ENCODE measurements around the gene CRB3.
A peak's percentile ranks its signal among the peaks of the same experiment; 100 is the strongest.
"Not testable (repeated sequence)": the region's sequence is repeated elsewhere in the genome, so short reads cannot be mapped to it uniquely, and the experiment has no call there.

CRB3 gene

DNA sequence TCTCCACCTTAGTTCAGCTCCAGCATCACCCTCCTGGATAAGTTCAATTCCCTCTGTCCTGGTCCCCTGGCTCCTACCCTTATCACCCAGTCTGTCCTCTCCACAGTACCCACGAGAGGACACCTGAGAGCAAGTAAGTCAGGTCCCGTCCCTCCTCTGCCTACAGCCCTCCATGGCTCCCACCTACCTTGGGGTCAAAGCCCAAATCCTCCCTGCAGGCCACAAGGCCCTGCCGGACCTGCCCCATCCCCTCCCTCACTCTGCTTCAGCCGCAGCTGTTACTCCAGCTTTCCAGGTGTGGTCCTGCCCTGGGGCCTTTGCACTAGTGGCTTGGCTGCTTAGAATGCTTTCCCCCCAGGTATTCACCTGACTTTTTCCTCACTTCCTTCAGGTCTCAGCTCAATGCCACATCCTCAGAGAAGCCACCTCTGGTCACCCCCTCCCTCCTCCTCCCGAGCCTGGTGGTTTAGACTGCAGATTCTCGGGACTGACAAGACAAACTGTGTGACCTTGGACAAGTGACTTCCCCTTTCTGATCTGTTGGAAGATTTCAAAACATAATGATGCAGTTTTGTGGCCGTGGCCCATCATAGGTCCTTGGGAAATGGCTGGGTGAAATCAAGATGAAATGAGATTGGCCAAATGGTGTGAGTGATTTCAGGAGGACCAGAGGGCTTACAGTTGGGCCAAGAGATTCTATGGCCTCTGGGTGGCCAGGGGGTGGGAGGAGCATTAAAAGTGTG is 34.4 kb downstream of the CRB3 start:
- DNase-seq, result no peak

DNA sequence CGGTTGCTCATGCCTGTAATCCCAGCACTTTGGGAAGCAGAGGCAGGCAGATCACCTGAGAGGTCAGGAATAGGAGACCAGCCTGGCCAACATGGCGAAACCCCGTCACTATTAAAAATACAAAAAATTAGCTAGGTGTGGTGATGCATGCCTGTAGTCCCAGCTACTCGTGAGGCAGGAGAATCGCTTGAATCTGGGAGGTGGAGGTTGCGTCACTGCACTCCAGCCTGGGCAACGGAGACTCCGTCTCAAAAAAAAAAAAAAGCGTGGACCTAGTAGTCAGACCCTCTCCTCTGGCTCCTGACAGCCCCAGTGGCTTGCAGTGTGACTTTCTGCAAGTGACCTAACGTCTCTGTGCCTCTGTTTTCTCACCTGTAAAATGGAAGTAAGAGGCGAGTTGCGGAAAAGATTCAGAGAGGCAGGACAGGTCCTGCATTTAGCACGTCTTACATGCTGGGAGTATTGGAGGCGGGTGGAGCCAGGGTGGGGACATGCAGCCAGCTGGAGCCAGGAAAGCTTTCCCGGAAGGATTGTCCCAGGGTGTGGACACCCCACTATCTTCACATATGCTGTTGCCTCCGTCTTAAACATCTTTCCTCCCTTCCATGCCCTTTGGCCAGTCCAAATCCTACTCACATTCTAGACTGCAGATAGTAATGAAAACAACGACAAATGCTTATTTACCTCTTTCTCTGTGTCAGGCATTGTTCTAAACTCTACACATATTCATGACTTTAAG is 35.1 kb downstream of the CRB3 start:
- DNase-seq, result no peak

DNA sequence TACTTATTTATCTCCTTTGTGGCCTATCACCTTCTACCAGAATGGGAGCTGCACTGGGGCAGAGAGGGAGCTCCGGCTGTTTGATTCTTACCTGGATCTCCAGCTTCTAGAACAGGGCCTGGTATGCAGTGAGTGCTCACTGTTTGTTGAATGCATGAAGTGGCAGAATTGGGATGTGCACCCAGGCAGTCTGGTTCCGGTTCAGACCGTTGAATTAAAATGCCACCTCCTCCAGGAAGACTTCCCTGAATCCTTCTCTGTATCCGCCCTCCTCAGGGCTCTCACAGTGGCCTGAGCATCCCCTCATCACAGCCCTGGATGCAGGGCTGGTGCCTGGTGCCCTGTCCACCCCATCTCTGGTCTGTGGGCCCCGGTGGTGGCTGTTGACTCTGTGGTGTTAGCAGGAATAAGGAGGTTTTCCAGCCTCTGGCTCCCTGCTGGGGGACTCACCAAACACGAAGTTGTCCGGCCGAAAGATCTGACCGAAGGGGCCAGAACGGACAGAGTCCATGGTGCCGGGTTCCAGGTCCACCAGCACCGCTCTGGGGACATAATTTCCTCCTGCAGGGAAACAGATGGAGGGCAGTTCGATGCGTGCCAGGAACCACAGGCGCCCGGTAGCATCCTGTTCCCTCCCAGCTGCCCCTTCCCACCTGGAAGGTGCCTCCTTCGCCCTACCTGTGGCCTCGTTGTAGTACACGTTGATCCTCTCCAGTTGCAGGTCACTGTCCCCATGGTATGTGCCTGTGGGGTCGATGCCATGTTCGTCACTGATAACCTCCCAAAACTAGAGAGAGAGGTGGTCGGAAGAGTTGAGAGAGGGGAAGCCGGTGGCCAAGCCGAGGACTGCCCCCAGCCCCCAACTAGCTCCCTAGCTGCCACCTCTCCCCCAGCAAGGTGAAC is 37.0 kb downstream of the CRB3 start:
- no peak for DNase-seq

DNA sequence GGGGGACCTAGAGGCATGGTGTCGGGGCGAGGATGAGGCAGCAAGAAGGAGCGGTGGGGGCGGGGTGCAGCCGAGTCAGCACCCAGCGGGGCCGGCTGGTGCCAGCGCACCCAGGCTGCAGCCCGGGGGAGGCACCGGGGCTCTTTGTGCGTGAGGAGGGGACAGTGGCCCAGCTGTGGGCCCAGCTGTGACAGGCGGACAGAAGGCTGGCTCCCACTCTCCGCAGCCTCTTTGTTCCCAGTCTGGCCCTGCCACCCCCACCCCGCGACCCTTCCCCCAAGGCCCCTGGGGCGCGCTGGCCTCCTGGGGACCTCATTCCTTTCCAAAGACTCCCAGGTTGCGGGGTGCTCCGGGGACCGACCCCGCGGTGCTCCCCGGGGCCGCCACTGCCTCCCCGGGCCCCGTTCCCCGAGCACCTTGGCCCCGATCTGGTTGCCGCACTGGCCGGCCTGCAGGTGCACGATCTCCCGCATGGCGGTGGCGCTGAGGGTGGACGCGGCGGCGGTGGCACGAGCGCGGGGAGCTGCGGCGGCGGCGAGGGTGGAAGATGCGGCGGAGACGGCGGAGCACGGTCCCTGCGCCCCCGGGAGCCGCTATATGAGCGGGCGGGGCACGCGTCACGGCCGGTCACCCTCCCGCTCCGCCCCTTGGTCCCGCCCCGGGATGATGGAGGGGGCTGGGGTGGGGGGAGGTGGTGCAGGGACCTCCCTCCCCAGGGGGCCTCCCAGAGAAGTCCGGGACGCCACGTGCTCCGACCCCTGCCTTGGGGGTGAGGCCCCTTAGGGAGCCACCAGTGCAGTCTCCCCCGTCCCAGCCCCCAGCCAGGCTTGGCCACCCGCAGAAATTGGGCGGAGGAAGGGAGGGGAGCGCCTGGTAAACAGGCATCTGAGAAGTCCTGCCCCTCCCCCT is 37.9 kb downstream of the CRB3 start, which contains the start of gene TUBB4A:
Gene TUBB4A, minus strand, starts transcription at position 570 of the 909 bp plus-strand sequence. Its CDS starts 97 bp downstream, at position 473.
- DNase-seq, result no peak

DNA sequence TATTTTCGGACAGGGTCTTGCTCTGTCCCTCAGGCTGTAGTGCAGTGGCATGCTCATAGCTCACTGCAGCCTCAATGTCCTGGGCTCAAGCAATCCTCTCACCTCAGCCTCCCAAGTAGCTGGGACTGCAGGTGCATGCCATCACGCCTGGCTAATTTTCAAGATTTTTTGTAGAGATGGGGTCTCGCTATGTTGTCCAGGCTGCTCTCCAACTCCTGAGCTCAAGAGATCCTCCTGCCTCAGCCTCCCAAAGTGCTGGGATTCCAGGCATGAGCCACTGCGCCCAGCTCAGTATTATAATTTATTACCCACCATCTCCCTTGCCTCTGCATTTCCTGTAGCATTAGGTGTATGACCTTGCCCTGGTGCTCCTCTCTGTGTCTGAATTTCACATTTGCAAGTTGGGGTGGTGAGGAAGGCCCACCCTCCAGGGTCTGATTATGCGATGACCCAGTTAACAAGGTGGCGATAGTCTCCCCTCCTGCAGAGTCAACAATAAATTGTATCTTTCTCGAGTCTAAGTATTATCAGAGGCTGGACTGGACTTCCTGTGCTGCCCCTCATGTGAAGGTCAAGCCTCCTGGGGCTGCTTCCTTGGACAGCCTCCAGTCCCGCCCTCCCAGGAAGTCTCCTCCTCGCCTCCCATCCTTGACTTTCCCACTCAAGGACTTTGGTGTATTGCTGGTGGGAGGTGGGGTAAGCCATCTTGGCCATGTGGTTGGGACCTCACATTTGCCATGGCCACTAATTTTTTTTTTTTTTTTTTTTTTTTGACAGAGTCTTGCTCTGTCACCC is 39.5 kb downstream of the CRB3 start:
- DNase-seq, result no peak

DNA sequence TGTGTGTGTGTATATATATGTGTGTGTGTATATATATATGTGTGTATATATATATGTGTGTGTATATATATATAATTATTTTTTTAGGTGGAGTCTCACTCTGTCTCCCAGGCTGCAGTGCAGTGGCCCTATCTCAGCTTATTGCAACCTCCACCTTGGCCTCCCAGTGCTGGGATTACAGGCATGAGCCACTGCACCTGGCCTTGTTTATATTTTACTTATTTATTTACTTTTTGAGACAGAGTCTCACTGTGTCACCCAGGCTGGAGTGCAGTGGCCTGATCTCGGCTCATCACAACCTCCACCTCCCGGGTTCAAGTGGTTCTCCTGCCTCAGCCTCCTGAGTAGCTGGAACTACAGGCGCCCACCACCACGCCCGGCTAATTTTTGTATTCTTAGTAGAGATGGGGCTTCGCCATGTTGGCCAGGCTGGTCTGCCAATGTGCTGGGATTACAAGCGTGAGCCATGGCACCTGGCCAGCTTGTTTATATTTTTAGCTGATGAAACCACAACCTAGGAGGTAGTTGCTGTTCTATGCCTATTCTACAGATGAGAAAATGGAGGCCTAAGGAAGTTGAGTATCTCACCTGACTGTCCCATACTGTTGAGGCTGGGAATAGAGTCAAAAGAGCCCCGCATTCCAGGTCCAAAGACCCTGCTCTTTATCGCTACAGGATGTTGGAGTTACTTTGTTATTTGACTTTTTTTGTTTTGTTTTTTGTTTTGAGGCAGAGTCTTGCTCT is 44.1 kb downstream of the CRB3 start:
- DNase-seq, result not testable (repeated sequence)

DNA sequence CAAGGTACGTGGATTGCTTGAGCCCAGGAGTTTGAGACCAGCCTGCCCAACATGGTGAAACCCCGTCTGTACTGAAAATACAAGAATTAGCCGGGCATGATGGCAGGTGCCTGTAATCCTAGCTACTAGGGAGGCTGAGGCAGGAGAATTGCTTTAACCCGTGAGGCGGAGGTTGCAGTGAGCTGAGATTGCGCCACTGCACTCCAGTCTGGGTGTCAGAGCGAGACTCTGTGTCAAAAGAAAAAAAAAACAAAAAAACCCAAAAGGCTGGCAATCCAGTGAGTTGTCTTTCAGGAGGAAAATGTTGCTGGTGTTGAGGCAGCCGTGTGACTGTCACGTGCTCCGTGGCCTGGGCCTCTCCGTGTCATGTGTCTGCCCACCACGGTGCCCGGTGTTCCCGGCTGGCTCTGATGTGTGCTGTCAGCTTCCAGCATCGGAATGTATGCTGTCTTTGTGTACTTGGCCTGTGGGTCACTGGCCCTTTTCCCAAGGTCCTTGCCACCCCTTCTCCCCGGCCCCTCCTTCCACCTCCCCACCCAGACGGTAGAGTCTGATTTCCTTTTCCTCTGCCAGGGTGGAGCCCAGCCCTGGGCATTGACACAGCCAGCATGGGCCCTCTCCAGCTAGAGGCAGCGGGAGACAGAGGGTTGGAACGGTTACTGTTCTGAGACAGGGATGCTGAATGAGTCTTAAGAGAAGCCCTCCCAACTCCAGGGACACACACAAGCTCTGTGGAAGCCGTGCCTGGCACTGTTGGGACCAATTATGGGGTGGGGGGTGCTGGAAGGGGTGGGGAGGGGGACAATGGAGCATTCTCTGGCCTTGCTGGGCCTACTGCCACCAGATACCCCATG is 45.3 kb downstream of the CRB3 start:
- no peak for DNase-seq

DNA sequence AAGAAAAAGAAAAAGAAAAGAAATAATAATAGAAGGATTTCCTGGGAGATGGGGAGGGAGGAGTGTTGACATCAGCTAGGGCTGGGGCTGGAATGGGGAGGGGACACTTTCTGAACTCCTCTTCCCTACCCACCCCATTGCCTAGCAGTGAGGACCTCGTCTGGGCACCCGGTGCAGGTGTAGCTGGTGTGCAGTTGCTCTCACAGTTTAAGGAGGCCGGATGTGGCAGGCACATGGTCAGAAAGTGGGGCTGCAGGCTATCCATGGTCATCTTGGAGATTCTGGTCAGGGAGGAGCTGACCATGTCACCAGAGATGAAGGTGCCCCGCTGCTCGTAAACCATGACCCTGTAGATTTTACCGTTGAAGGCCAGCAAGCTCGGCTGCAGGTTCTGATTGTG is 46.5 kb downstream of the CRB3 start:
- DNase-seq, result no peak

DNA sequence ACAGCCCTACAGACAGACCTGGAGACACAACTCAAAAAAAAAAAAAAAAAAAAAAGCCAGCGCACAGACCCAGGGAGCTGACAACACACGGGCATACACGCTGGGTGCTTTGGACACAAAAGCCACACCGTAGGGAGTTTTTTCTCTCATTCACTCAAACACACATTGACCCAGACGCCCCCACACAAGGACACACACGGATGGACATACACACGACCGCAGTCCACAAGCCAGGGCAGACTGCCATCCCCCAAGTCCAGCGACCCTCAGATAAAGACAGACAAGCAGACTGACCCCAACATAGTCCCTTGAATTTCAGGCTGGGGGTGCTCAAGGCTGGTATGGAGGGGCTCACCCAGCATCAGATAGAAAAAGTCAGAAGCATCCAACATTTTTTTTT is 50.0 kb downstream of the CRB3 start:
- DNase-seq, result no peak

DNA sequence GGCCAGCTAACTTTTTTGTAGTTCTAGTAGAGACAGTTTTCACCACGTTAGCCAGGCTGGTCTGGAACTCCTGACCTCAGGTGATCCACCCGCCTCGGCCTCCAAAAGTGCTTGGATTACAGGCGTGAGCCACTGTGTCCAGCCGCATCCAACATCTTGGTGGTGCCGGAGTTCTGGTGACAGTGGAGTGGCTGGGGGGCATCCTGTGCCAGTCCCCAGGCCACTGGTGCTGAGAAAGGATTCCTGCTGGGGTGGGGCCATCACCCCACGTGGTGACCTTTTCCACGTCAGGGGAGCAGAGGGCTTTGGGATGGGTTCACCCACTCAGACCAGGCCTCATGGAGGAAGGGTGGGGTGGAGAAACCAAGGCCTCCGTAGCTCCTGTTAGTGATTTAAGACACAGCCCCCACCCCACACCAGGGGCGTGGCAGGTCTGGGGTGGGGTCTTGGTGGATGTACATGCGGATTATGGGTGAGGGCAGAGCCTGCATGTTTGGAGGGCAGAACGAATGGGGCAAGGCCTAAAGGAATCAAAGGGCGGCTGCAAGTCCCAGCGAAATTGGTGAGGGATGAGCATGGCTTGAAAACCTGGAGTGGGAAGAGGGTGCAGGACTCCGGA is 51.0 kb downstream of the CRB3 start:
- DNase-seq, result no peak

DNA sequence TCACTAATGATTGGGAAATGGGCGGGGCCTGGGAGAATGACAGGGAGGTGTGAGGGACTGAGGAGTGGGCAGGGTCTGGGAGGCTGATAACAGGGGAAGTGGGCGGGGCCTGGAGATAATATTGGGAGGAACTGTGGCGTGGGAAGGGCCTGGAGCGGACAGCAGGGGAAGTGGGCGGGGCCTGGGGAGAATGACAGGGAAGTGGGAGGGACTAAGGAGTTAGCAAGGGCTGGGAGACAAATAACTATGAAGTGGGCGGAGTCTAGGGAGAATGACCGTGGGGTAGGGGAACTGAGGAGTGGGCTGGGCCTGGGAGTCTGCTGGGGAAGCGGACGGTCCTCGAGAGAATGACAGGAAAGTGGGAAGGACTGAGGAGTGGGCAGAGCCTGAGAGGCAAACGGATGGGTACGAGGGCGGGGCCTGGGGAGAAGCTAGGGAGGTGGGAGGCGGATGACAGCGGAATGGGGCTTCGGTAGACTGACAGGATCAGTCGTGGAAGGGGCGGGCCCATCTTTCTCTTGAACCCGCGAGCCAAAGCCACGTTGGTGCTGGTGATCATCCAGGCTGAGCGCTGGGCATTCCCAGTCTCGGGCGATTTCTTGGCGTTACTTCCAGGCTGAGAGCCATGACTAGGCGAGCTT is 52.1 kb downstream of the CRB3 start:
- peak; percentile 43 for DNase-seq
